Hematopoietic multipotent progenitor cell treated with erythropoietin and hydrocortisone succinate and interleukin-3 and kit ligand, for 15 days (in vitro differentiated cells): ENCODE measurements around the gene HEY2.
"Not testable (repeated sequence)": the region's sequence is repeated elsewhere in the genome, so short reads cannot be mapped to it uniquely, and the experiment has no call there.

Source experiments
- DNase-seq: peaks from one replicate; pipeline ENCODE4 v3.0.0-alpha.2; 2015; ENCODE audit warnings: low spot score

HEY2 gene

DNA sequence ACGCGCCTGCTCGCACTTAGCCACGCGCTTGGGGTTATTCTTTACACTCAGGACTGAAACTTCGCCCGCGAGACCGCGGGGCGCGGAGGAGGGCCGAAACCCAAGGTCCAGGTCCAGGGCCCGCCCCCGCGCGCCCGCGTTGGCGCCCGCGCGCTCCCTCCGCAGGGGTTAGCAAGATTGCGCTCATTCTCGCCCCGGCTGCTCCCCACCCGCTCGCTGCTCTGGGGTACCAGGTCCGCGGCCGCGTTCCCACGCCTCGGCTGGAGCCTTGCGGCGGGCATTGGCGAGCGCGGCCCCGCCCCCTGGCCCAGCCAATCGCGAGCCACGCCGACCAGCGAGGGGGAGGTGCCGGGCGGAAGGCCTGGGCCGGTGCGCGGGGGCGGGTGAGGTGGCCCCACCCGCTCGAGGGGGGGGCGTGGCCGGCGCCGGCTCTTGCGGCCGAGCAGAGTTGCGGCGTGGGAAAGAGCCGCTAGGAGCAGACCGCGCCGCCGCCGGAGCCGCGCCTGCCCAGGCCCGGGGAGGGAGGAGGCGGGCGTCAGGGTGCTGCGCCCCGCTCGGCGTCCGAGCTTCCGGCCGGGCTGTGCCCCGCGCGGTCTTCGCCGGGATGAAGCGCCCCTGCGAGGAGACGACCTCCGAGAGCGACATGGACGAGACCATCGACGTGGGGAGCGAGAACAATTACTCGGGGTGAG is at the start of gene HEY2:
TSS of gene HEY2 (plus strand) at position 460 of the 692 bp plus-strand sequence. CDS start at position 605, 145 bp downstream.
- DNase-seq: peak; percentile 92

DNA sequence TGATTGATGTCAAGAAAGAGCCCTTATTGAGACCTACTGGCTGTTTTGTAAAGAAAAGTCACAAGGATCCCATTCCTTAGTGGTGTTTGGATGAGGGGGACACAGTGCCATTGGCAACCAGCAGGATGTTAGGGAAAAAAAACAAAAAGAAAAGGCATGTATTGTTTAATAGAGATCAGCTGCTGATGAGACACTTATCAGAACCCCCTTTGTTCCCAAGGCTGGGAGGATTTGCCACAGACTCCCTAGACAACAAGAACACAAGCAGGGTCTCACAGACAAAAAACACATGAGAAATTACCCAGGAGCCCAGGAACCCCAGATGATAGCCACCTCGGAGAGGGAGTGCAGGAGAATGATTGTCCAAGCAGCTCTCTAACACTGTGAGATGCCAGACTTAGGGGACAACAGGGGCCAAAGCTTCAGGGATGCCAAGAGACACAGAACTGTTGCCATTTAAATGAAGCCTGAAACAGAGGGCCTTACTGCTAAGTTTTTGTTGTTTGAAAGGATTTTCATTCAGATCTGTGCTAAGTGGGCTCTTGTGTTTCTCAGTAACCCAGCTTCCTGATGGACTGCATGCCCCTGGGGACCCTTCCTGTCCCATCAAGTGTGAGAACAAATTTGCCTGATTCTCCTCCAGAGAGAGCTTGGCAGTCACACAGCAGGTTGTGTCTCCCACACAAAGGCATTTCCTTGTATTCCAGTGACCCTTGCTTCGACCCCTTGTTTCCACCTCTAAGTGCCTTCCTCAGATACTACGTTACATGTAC is 48.7 kb upstream of the HEY2 start:
- no peak for DNase-seq

DNA sequence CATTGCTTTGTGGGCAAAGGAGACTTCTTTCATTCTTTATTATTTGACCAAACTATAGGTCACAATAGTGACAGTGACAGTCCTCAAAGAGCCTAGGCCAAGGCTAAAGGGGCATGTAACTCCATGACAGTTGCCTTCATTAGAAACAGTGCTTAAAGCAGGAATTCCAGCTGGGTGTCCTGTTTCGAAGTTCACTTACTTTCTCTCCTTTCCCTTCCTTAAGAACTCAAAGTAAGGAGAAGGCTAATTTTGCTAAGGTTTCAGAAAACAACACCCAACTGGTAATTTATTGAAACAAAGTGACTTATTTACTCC is 48.1 kb upstream of the HEY2 start:
- no peak for DNase-seq

DNA sequence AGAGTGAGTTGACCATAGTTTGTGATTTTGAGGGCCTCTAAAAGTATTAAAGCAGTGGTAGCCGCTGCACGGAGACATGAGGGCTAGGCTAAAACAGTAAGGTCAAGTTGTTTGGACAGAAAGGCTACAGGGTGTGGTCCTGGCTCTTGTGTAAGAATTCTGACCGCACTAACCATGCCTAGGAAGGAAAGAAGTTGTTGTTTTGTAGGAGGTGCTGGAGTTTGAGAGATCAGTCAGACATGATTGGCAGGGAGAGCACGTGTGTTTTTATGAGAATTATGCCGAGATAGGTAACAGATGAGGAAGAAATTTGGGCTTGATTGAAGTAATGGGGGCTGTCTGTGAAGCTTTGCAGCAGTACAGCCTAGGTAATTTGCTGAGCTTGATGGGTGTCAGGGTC is 45.5 kb upstream of the HEY2 start:
- DNase-seq: not testable (repeated sequence)

DNA sequence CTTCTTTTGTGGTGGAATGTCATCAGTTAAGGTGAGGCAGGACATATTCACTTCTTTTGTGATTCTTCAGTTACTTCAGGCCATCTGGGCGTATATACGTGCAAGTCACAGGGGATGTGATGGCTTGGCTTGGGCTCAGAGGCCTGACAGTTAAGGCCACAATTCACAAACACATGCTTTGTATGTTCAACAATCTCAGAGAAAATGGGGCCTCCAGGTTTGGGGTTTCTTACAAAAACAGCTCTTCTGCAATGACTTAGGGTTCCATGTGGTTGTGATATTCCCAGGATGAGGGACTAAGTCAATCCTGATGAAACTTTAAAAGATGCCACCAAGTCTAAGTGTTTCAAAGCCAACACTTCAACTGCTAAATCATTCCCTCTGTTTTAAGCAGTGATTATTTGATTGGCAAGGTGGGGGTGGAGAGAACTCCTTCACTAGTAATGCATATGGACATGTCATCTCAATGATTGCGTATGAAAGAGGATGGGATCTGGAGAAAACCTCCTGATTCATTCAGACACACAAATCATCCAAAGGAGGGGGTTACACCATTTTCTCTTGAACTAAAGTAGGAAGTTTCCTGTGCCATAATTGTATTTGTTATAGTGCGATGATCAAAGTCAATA is 41.7 kb upstream of the HEY2 start:
- no peak for DNase-seq

DNA sequence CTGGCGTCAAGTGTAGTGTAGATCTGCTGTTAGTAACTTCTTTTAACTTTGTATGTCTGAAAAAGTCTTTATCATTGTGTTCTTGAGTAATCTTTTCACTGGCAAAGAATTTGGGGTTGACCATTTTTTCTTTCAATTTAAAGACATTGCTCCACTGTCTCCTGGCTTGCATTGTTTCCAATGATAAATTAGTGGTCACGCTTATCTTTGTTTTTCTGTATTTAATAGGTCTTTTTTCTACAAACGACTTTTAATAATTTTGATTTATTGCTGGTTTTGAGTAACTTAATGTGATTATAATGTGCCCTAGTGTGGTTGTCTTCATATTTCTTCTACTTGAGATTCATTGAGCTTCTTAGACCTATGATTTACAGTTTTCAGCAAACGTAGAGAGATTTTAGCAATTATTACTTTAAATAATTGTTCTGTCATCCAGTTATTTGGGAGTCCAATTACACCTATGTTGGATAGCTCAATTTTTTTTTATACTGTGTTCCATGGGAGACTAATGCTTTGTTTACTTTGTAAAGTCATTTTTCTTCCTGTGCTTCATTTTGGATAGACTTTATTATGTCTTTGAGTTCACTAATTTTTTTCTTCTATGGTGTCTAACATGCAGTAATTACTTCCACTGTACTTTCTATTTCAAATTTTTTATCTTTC is 38.3 kb upstream of the HEY2 start:
- no peak for DNase-seq

DNA sequence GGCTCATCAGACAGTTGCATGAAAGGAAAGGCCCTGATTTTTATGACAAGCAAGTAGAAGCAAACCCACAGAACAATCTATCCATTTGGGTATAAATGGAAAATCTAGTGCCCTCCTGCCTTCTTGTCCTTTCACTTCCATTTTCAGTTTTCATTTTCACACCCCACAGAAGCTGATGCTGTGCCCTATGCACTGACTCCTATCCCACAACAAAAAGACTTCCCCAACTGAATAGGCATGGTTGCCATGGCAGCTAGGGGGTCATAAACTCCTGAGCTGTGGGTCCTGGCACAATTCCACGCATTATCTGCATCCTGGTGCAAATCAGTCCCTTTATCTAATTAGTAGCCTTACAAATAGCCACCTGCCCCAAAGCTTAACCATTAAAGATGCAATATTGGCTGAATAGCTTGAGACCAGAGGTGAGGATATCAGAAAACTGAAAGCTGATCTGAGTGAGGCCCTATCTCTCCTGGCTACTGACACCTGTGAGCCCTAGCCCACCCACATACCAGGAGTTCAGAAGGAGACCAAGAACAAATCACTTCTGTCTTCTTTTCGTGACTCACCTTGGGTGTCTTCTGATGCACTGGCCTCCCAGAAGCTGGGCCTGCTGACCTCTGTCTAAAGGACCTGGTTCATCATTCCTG is 34.9 kb upstream of the HEY2 start:
- no peak for DNase-seq

DNA sequence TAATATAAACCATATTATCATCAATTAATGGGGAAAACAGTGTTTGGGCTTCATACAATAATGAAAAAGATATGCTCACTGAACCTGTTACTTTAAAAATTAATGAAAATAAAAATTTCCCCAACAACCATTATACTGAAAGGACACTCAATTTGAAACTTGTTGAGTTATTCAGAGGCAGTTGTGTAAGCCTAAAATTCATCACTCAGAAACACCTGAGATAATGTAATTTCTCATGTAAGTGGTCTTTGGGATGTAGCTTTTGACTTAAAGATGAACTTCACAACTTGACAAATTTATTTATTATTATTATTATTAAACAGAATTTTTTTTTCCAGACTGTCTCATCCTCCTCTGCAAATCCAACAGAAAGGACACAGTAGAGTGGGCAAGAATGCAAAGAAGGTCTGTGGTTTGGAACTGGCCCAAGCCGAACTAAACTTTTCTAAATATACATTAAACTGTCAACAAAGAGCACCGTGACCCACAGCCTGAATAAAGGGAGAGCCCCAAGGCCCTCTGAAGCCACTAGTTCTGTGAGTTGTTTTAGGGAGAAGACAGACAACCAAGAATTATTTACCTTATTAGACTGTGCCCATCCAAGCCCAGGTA is 32.2 kb upstream of the HEY2 start:
- no peak for DNase-seq

DNA sequence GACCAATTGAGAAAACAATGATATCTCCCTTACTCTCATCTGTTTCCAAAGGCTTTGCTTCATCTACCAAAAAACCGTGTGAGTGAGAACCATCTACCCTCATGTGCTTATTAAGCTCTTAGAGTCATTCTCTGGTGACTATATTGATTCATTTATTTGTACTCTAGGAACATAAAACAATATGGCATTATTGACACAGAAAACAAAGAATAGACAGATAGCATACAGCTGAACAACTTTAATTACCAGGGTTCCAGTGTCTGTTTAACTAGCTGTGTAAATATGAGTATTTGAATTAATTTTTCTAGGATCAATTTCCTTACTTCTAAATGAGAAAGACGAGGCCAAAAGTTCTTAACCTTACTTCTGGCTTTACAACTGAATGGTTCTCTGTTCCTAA is 31.3 kb upstream of the HEY2 start:
- no peak for DNase-seq

DNA sequence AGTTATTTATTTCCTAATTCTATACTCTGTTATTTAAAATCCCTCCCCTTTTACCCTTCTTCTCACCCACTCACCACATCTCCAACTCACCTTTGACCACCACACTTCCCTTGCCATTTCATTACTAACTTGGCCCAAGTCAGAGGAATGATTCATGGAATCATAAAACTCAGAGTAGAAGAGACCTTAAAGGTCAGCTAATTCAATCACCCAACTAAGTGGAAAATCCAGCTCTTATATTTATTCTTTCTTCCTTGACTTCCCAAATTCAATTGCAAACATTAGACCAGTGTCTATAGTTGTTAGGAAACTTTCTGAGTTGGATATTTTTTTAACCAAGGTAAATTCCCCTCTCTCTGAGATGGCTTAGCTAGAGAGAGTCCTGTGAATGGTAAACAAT is 26.5 kb upstream of the HEY2 start:
- no peak for DNase-seq

DNA sequence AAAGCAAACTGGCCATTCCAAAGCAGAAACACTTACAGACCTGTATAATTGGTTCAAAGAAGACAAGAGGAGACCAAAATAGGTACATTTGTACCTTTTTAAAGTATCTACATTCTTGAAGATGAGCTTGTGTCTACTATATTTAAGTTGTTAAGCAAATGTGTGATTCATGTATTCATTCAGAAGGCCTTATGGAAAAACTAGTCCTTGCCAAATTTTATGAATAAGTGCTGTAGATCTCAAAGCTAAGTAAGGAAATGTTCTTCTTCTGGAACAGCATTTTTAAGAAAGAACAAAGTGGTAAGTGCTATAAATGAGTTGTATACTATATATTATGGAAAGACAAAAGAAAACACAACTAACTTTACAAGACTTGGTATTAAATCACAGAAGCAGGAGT is 22.2 kb upstream of the HEY2 start:
- DNase-seq: no peak

DNA sequence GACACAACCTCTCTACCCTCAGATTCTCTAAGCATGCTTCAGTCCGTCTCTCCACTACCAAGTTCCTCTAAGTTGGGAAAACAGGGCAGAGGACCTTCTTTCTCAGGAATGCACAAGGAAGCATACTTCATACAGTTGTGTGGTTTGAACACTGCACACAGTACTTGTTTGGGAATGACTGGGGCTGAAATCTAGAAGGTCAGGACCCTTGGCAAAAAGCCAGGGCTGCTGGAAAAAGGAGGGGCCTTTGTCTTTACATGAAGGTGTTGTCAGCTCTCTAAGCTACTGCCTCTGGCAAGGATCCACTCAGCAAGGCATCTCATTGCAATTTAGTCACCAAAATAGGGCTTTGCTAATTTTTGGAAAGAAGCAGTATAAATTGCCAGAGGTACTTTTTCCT is 20.7 kb upstream of the HEY2 start:
- DNase-seq: no peak

DNA sequence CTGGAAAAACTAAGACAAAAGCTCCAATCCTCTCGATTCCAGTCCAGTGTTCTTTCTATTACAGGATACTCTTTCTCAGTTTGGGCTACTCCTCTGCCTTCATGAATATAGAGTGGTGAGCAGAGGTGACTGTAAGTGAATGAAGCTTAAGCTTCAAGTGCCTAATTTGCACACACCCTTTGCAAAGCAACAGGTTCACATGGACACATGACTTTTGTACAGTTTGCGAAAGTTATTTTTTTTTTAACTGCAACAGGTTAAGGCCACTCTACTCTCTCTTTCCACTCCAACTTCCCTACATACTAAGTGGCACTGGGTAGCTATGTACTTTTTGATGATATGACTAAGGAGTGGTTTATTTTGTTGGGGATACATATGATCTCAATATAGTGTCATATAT is 19.4 kb upstream of the HEY2 start:
- no peak for DNase-seq

DNA sequence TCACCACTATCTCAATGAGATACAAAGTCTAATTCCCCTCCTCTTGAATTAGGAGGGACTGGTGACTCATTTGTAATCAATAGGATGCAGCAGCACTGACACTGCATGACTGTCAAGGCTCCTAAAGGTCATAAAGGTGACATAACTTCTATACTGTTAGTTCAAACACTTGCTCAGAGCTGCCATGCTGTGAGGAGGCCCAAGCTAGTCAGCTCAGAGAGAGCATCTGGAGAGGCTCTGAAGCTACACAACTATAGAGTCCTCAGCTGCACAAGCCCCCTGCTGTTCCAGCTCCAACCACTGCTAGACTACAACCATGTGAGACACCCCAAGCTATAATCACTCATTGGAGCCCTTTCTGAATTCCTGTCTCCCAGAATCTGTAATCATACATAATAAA is 17.0 kb upstream of the HEY2 start:
- DNase-seq: no peak

DNA sequence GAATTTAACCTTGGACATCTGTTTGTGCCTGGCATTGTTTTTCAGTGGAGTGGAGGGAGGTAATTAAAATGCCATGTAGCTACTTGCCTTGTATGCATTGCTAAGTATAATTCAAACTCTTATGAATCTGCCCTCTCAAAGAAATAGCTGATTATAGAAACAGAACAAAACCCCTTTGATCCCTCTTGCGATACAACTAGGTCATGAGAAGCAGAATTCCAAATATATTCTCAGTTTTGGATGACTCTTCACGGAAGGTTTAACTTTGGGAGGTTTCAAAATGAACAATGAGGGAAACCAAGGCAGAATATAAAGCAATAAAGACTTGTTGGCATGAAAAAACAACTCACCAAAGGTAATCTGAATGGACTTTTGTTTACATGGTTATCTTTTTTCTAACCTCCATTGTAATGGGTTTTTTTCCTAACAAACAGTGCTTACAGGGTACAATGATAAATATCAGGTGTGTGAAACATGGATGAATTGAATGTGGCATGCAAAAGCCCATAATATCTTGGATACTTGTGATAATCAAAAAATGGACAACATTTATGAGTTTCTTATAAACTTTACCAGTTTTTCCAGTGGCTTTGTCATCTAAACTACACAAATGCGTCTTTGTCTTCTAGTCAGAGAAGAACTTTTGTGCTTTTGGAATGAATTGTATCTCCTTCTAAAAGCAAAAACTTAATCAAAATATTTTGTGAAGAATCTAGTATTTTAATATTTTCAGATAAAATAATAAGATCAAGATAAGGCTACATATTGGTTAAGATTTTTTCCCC is 15.7 kb upstream of the HEY2 start:
- no peak for DNase-seq

DNA sequence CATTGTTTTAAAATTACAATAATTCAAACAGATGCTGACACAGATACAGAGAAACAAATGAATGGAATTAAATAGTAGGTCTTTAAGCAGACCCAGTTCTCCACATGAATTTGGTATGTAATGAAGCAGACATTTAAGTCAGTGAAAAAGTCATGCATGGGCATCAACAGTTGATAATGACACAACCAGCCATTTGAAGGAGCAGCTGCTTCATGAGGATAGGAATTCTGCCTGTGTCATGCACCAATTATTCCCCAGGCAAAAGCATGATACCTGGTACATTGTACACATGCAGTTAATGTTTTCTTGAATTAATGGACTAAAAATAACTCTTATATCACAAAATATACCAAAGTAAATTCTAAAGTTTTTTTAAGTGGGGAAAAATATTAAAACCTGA is 11.2 kb upstream of the HEY2 start:
- DNase-seq: no peak

DNA sequence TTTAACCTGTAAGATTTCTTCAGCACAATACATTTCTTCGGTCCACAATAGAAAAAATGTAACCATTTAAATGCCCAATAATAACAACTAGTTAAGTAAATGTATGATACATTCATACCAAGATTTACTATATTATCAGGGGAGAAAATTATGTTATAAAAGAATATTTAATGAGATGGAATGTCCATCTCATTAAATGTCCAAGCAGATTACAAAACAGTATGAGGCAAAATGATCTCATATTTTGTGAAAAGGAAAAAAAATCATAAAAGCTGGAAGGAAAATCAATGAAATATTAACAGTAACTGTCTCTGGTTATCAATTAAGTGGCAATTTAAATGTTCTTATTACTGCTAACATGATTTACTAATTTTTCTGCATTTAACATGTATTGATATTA is 10.1 kb upstream of the HEY2 start:
- DNase-seq: no peak

DNA sequence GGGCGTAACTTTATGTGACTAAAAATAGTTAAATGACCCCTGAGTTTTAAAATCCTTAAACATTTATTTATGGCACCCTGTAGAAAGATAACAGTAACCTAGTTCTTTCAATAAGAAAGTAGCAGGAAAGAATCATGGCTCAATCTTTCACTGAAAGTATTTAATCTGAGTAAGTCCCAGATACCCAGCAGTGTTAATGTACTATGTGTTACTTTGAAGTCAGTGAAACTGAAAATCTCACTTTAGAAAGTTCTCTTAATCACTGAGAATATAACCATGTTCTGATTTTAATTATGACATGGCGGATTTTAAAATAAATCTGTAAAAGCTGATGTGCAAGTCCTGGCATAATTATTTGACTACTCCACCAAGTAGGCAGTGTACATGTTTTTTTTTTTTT is 8.1 kb upstream of the HEY2 start:
- no peak for DNase-seq

DNA sequence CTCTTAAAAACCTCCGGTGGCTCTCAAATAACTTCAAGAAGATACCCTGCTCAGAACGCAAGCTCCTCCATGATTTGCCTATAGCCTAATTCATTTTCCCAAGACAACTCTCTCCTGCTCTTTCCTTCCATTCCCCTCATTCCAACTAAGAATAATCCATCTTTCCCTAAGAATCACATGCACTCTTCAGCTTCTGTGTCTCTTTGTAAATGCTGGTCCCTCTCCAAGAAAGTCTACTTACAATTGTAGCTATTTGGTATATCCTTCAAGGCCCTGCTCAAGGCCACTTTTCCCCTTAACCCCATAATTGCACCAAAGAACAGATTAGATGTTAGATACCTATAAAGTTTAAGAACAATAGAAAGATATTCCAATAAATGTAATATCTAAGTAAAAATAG is 7.4 kb upstream of the HEY2 start:
- no peak for DNase-seq

DNA sequence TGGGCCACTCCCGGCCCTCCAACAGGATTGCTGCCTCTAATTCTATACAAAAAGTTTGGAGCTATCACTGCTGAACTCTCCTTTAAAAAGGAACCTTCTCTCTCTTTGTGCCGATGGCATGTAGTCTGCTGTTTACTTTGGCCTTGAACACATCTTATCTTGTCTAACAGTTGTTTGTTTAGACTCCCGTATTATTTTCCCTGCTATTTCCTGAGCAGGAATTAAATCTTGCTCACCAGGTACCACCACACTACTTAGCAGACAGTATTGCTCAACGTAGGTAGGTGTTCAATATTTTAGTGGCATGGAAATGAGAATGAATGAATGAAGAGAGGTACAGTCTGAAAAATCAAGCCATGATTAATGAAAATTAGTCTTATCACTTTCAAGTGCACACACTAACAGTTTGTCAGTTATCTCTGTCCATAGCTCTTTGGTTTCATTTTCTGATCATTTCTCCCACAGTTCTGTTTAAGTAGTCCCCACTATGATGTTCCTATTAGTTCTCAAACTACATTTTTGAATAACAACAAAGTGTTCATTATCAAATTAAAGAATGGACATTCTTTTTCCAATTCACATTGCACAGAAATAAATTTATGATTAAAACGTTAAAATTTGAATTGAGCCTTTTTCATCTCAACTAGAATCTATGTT is 6.8 kb upstream of the HEY2 start:
- DNase-seq: no peak

DNA sequence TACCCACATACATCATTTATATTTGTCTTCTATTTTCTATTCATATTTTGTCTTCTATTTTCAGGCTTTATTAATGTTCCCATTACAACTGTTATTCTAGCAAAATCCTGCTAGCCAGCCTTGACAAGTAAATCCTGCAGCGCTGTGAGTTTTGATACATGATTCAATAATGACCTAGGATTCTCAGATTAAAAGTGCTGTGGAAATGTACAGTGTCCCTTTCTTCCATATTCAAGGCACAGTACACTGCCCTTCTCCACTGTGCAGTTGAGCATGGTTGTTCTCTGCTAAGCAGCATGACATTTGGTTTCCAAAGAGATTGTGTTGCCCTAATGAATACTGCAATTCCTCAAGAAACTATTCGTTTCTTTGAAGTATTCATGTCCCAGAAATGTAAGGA is 5.8 kb upstream of the HEY2 start:
- no peak for DNase-seq
